Tibial nerve (tissue), 4 donors: ENCODE results near the gene BPIFB2.

ENCODE experiments used
- CTCF ChIP-seq, 5 experiments: fragments of 200-600 bp in 3 of 5; fragments of 450-650 bp in 2 of 5; sonication (generic) in 3 of 5; IDR thresholded peaks; one replicate each; pipeline ENCODE4 v1.5.1; 2016 to 2019; ENCODE audit warnings: antibody characterized with exemption in 5 of 5, mild to moderate bottlenecking in 3 of 5, moderate library complexity in 2 of 5
- EP300 ChIP-seq, 2 donors: sonication (generic); formaldehyde crosslinking; IDR thresholded peaks; one replicate each; pipeline ENCODE4 v1.6.1; 2017; ENCODE audit warnings: antibody characterized with exemption in 2 of 2, mild to moderate bottlenecking in 1 of 2
- POLR2A ChIP-seq, 2 donors: fragments of 450-650 bp; IDR thresholded peaks; one replicate each; pipeline ENCODE4 v1.6.1; 2017; ENCODE audit warnings: antibody characterized with exemption in 2 of 2, mild to moderate bottlenecking in 2 of 2, moderate library complexity in 2 of 2

DNA sequence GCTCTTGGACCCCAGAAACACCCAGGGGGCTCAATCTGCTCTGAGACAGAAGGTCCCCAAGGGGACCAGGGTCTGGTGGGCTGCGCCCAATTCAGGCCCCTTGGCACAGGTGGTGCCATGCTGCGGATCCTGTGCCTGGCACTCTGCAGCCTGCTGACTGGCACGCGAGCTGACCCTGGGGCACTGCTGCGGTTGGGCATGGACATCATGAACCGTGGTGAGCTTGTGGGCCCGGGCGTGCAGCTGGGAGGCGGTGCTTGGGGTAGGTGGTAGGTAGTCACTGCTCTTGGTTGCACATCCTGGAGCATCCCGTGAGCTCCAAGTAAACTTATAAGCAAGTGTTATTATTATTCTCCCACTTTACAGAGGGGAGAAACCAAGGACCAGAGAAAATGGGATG lies 24.0 kb downstream of the BPIFB2 start, which contains the start of gene BPIFB6:
- no peak for TF ChIP-seq CTCF (IDR thresholded peaks at IDR 0.05)
- no peak for TF ChIP-seq POLR2A (IDR thresholded peaks at IDR 0.05)
- TF ChIP-seq EP300 (IDR thresholded peaks at IDR 0.05) = no peak
